Panc1 (cell line): ENCODE data around the gene CDH13. TPM values are rescaled to one million over a fixed set of nuclear protein-coding genes. Genes with fewer than 3 reads are reported as not detected.

Source experiments
- ATAC-seq: fragments of 200-7000 bp; cut with Tn5 transposase; 2 replicates; pipeline ENCODE4 v1.9.1; 2020; ENCODE audit warnings: mild to moderate bottlenecking, moderate library complexity
- BruUV-seq: library from RNA; stranded (reverse); fragments of 400-500 nt; replicated peaks from 2 replicates; lab custom pipeline; 2021; lab: Mats Ljungman, UMichigan
- CTCF ChIA-PET: fragments of 300-600 bp; sonication (Branson Sonifier 250); formaldehyde crosslinking; loops from one replicate; lab custom pipeline; 2022; ENCODE audit warnings: antibody characterized with exemption; lab: Charles Lee
- POLR2A ChIA-PET: fragments of 300-600 bp; sonication (Branson Sonifier 250); formaldehyde crosslinking; loops from one replicate; lab custom pipeline; 2022; ENCODE audit warnings: antibody characterized with exemption; lab: Charles Lee
- DNase-seq: peaks from one replicate; pipeline ENCODE4 v3.0.0-alpha.2; 2010; ENCODE audit warnings: low read depth, low spot score
- H3K27ac ChIP-seq: 2 replicates; pipeline ENCODE4 v1.5.1; 2011; ENCODE audit warnings: mild to moderate bottlenecking, low read length, inconsistent platforms
- H3K27me3 ChIP-seq: fragments of 200-500 bp; sonication (Bioruptor generic); 2 replicates; pipeline ENCODE4 v1.6.0; 2014; ENCODE audit warnings: low read length, inconsistent platforms; ENCODE audit not compliant: control insufficient read depth, insufficient read depth
- H3K36me3 ChIP-seq: fragments of 200-500 bp; sonication (Bioruptor generic); 2 replicates; pipeline ENCODE4 v1.5.1; 2014; ENCODE audit warnings: inconsistent platforms, mild to moderate bottlenecking, low read length, moderate library complexity; ENCODE audit not compliant: control insufficient read depth, insufficient read depth
- H3K4me1 ChIP-seq: 2 replicates; pipeline ENCODE4 v1.5.1; 2011; ENCODE audit warnings: inconsistent platforms, mild to moderate bottlenecking, low read length, moderate library complexity; ENCODE audit not compliant: control insufficient read depth, insufficient read depth
- H3K4me3 ChIP-seq, 2 experiments: 2 replicates each; pipeline ENCODE4 v1.5.1; 2011 to 2012; ENCODE audit warnings: low read depth in 2 of 2, low read length in 2 of 2, mild to moderate bottlenecking in 2 of 2, inconsistent platforms in 1 of 2, moderate library complexity in 1 of 2
- H3K9me3 ChIP-seq: fragments of 200-500 bp; sonication (Bioruptor generic); 2 replicates; pipeline ENCODE4 v1.5.1; 2014; ENCODE audit warnings: low read depth, mild to moderate bottlenecking, inconsistent platforms, low read length, moderate library complexity; ENCODE audit not compliant: control insufficient read depth, insufficient read depth
- POLR2AphosphoS5 ChIP-seq: IDR thresholded peaks from 2 replicates; pipeline ENCODE4 v1.6.1; 2012; ENCODE audit warnings: mild to moderate bottlenecking, low read depth, low read length, moderate library complexity
- REST ChIP-seq, 2 experiments: IDR thresholded peaks; 2 replicates each; pipeline ENCODE4 v1.6.1; 2011 to 2012; ENCODE audit warnings: low read depth in 2 of 2, control low read depth in 1 of 2, low read length in 1 of 2, mild to moderate bottlenecking in 1 of 2, moderate library complexity in 1 of 2; ENCODE audit not compliant: insufficient read depth in 1 of 2
- SIN3A ChIP-seq: IDR thresholded peaks from 2 replicates; pipeline ENCODE4 v1.6.1; 2012; ENCODE audit warnings: low read depth, mild to moderate bottlenecking, low read length, moderate library complexity, borderline replicate concordance; ENCODE audit not compliant: insufficient read depth
- TCF7L2 ChIP-seq: IDR thresholded peaks from 2 replicates; pipeline ENCODE4 v1.6.1; 2011; ENCODE audit warnings: mild to moderate bottlenecking, low read depth, low read length, inconsistent platforms
- in situ Hi-C: cut with HindIII; loops from 2 replicates; pipeline ENCODE4 v1.10.0; 2016; ENCODE audit warnings: low sequenced_read_pairs, low pct_unique_long_range_greater_than_20kb
- intact Hi-C: fragments of 100-400 bp; cut with micrococcal nuclease; formaldehyde crosslinking; loops from one replicate; pipeline ENCODE4 v1.10.0; 2022; ENCODE audit not compliant: unreplicated experiment
- total RNA-seq: library from RNA; stranded (reverse); gene quantifications from one replicate; pipeline ENCODE4 v1.2.1, GENCODE V29; 2021; ENCODE audit not compliant: unreplicated experiment
- TF ChIP-seq, protein P1 (sequence below): fragments of 450-650 bp; IDR thresholded peaks from 2 replicates; pipeline ENCODE4 v1.5.1; 2017; ENCODE audit warnings: mild to moderate bottlenecking

Gene CDH13
- total RNA-seq, 1 experiment from 2014 or later = not detected

DNA sequence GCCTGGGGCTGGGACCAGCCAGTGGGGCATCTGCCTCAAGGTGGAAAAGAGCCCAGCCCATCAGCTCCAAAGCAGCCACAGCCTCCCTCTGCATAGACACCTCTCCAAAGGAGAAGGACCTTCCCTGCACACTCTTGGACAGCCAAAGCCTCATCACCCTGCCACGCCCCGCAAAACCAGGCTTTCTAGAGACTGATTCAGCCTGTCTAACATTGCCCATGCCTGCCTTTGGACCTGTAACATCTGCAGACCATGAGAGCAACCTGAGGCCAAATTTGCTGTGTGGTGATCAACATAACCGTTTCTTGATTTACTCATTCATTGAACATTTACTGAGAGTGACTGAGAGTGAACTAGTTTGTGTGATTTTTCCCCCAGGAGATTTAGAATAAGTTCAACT, 961.3 kb downstream of the CDH13 start:
- no peak for ATAC-seq
- Histone ChIP-seq H3K9me3 (no peaks in the 10 kb centered on the region), H3K27ac (no peak overlapping the region), H3K36me3 (no peaks in the 10 kb centered on the region), H3K4me1 (no peaks in the 10 kb centered on the region), H3K27me3 (no peaks in the 10 kb centered on the region; the same call in 1 of the 2 replicates), H3K4me3 (no peak overlapping the region)
- intact Hi-C loops (no loop called here), in situ Hi-C loops (no loop called here)
- DNase-seq = no peak
- ChIA-PET CTCF (no interaction called here), POLR2A (no interaction called here)
- no TSS peak for BruUV-seq
- TF ChIP-seq, protein P1, sequence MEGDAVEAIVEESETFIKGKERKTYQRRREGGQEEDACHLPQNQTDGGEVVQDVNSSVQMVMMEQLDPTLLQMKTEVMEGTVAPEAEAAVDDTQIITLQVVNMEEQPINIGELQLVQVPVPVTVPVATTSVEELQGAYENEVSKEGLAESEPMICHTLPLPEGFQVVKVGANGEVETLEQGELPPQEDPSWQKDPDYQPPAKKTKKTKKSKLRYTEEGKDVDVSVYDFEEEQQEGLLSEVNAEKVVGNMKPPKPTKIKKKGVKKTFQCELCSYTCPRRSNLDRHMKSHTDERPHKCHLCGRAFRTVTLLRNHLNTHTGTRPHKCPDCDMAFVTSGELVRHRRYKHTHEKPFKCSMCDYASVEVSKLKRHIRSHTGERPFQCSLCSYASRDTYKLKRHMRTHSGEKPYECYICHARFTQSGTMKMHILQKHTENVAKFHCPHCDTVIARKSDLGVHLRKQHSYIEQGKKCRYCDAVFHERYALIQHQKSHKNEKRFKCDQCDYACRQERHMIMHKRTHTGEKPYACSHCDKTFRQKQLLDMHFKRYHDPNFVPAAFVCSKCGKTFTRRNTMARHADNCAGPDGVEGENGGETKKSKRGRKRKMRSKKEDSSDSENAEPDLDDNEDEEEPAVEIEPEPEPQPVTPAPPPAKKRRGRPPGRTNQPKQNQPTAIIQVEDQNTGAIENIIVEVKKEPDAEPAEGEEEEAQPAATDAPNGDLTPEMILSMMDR = no peak

DNA sequence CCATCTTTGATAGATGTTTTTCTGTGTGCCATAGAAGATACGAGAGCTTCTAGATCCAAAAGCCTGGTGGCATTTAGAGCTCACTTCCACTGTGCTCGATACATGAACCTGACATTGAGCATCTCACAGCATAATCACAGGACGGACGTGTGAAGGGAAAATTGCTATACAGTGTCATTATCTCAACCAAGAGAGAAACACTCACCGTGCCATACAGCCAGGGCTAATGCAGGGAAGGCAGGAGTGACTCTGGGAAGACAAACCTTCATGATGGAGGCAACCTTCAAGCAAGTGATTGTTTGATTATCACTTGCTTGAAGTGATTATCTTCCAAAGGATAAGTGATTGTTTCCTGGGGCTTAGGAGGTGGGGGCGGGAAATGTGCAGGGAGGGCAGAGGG, 962.8 kb downstream of the CDH13 start:
- no peaks in the 10 kb centered on the region for H3K9me3 ChIP-seq
- no peaks in the 10 kb centered on the region for H3K36me3 ChIP-seq
- in situ Hi-C loops = no loop called here
- TF ChIP-seq REST (IDR thresholded peaks at IDR 0.05; ENCODE audit: insufficient read depth in 1 of 2, low read depth in 2 of 2, low read length in 1 of 2) = no peak
- no peak for TF ChIP-seq TCF7L2
- no peak for TF ChIP-seq SIN3A
- TF ChIP-seq POLR2AphosphoS5 = no peak
- TF ChIP-seq, protein P1 = no peak
- H3K27ac ChIP-seq = no peak overlapping the region
- ATAC-seq = no peak
- ChIA-PET CTCF (no interaction called here), POLR2A (no interaction called here)
- no peak overlapping the region for H3K4me3 ChIP-seq
- BruUV-seq = no TSS peak
- H3K27me3 ChIP-seq = no peaks in the 10 kb centered on the region; the same call in 1 of the 2 replicates
- no peak for DNase-seq
- intact Hi-C loops = no loop called here
- no peaks in the 10 kb centered on the region for H3K4me1 ChIP-seq

- Histone ChIP-seq H3K9me3 (no peaks in the 10 kb centered on the region), H3K4me3 (no peak overlapping the region), H3K36me3 (no peaks in the 10 kb centered on the region), H3K27ac (no peak overlapping the region), H3K27me3 (no peaks in the 10 kb centered on the region), H3K4me1 (no peaks in the 10 kb centered on the region)
- intact Hi-C loops = no loop called here
- ATAC-seq = no peak
- ChIA-PET POLR2A (no interaction called here), CTCF (no interaction called here)
- in situ Hi-C loops = no loop called here
- no peak for TF ChIP-seq REST (IDR thresholded peaks at IDR 0.05; ENCODE audit: insufficient read depth in 1 of 2, low read depth in 2 of 2, low read length in 1 of 2)
- TF ChIP-seq, protein P1 = no peak
- TF ChIP-seq TCF7L2 = no peak
- no peak for TF ChIP-seq SIN3A
- no peak for TF ChIP-seq POLR2AphosphoS5
- DNase-seq = no peak
- BruUV-seq = no TSS peak
These were observed 966.0 kb downstream of the CDH13 start for GRCh38 chr16:83592778-83593177.
